ENCODE results near the gene BCL2.

Gene BCL2

GRCh38 chr18:63238693-63239075, 80.9 kb downstream of the BCL2 start:
- Histone ChIP-seq H3K9me3 (ENCODE audit: insufficient read depth, low read length) (peaks cover 18% of the 10 kb centered on the region; the same call in 1 of the 2 replicates), H2AFZ (ENCODE audit: low read depth, low read length) (no peak overlapping the region), H3K4me2 (ENCODE audit: low read length) (no peak overlapping the region), H3K4me1 (ENCODE audit: low read length) (peaks cover 16% of the 10 kb centered on the region), H3K27ac (ENCODE audit: low read length) (no peak overlapping the region), H4K20me1 (ENCODE audit: insufficient read depth, low read length) (peaks cover 89% of the 10 kb centered on the region), H3K27me3 (ENCODE audit: low read depth, low read length) (no peaks in the 10 kb centered on the region), H3K36me3 (replicated peaks; ENCODE audit: low read depth, low read length) (peaks cover 73% of the 10 kb centered on the region), H3K4me3 (ENCODE audit: low read length) (no peak overlapping the region), H3K79me2 (ENCODE audit: low read length) (peaks cover 93% of the 10 kb centered on the region), H3K9ac (ENCODE audit: low read length) (no peak overlapping the region)
- TF ChIP-seq EZH2phosphoT487 (IDR thresholded peaks at IDR 0.05; ENCODE audit: low read depth) (no peak), CTCF (IDR thresholded peaks at IDR 0.05; ENCODE audit: low read depth, low read length) (no peak)

- TF ChIP-seq EZH2phosphoT487 (IDR thresholded peaks at IDR 0.05; ENCODE audit: low read depth) (no peak), CTCF (IDR thresholded peaks at IDR 0.05; ENCODE audit: low read depth, low read length) (no peak)
- peaks cover 93% of the 10 kb centered on the region for H3K79me2 ChIP-seq (ENCODE audit: low read length)
- peaks cover 18% of the 10 kb centered on the region; the same call in 1 of the 2 replicates for H3K9me3 ChIP-seq (ENCODE audit: insufficient read depth, low read length)
- peaks cover 73% of the 10 kb centered on the region for H3K36me3 ChIP-seq (replicated peaks; ENCODE audit: low read depth, low read length)
- H4K20me1 ChIP-seq (ENCODE audit: insufficient read depth, low read length) = peaks cover 89% of the 10 kb centered on the region
- no peak overlapping the region for H3K4me2 ChIP-seq (ENCODE audit: low read length)
- no peak overlapping the region for H3K9ac ChIP-seq (ENCODE audit: low read length)
- H2AFZ ChIP-seq (ENCODE audit: low read depth, low read length) = no peak overlapping the region
- no peak overlapping the region for H3K27ac ChIP-seq (ENCODE audit: low read length)
- no peaks in the 10 kb centered on the region for H3K27me3 ChIP-seq (ENCODE audit: low read depth, low read length)
- no peak overlapping the region for H3K4me3 ChIP-seq (ENCODE audit: low read length)
- H3K4me1 ChIP-seq (ENCODE audit: low read length) = peaks cover 21% of the 10 kb centered on the region
Observed at GRCh38 chr18:63237881-63238692, 81.5 kb downstream of the BCL2 start.

- Histone ChIP-seq H2AFZ (ENCODE audit: low read depth, low read length) (no peak overlapping the region), H3K79me2 (ENCODE audit: low read length) (peaks cover 93% of the 10 kb centered on the region)
Observed at GRCh38 chr18:63236921-63237846, 82.4 kb downstream of the BCL2 start.

More at GRCh38 chr18:63236921-63237846, 82.4 kb downstream of the BCL2 start:
- H4K20me1 ChIP-seq (ENCODE audit: insufficient read depth, low read length) = peaks cover 89% of the 10 kb centered on the region
- H3K27me3 ChIP-seq (ENCODE audit: low read depth, low read length) = no peaks in the 10 kb centered on the region
- H3K27ac ChIP-seq (ENCODE audit: low read length) = no peak overlapping the region
- H3K9me3 ChIP-seq (ENCODE audit: insufficient read depth, low read length) = peaks cover 18% of the 10 kb centered on the region; the same call in 1 of the 2 replicates
- TF ChIP-seq EZH2phosphoT487 (IDR thresholded peaks at IDR 0.05; ENCODE audit: low read depth) = no peak
- TF ChIP-seq CTCF (IDR thresholded peaks at IDR 0.05; ENCODE audit: low read depth, low read length) = no peak
- H3K4me1 ChIP-seq (ENCODE audit: low read length) = peaks cover 22% of the 10 kb centered on the region
- no peak overlapping the region for H3K4me2 ChIP-seq (ENCODE audit: low read length)
- H3K36me3 ChIP-seq (replicated peaks; ENCODE audit: low read depth, low read length) = peaks cover 68% of the 10 kb centered on the region
- H3K4me3 ChIP-seq (ENCODE audit: low read length) = no peak overlapping the region
- H3K9ac ChIP-seq (ENCODE audit: low read length) = no peak overlapping the region
